A172 (cell line): ENCODE data around the gene AK2. TPM values are rescaled to one million over a fixed set of nuclear protein-coding genes. Genes with fewer than 3 reads are reported as not detected.

Experiments used
- DNase-seq: peaks from one replicate; pipeline ENCODE4 v3.0.0-alpha.2; 2015; ENCODE audit warnings: low spot score
- total RNA-seq: library from RNA; depleted of rRNA; stranded (reverse); fragments of >200 nt; shearing (Covaris generic); gene quantifications from 2 replicates; pipeline ENCODE4 v1.2.3, GENCODE V29; 2014

The AK2 gene
- total RNA-seq, 1 experiment from 2014 or later, result 160 TPM

GRCh38 chr1:33022650-33023200 lies 14.0 kb downstream of the AK2 start:
- DNase-seq, result no peak

DNA sequence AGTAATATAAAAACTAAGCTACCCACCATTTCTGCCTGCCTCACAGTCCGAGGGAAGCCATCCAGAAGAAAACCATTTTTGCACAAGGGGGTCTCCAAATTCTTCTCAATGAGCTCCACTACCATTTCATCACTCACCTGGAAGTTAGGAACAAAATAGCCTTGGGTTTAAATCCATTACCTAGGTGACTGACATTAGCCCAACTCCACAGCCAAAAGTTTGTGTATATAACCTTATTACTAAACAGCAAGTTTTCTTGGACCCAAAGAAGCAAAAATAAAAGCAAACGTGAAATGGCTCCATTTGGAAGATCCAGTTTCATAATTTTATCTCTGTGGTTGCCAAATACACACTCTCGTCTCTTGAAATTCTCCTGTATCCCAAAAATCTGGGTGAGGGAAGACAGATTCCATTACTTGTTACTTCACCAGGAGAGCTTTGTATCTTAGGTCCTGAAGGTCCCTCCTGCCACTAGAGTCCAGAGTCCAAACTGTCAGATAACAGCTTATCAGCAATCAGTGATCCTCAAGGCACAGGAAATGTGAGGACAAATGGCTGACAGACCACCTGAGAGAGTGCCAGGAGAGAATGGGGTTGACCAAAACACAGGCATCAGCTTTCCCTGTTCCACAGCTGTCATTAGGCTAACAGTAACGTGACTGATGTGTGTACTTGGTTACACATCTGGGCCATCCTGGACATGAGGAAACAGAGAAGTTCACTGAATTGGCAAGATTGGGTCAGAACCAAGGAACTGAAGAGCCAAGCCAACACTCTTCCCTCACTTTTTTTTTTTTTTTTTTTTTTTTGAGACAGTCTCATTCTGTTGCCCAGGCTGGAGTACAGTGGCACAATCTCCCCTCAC lies 14.9 kb downstream of the AK2 start:
- no peak for DNase-seq

DNA sequence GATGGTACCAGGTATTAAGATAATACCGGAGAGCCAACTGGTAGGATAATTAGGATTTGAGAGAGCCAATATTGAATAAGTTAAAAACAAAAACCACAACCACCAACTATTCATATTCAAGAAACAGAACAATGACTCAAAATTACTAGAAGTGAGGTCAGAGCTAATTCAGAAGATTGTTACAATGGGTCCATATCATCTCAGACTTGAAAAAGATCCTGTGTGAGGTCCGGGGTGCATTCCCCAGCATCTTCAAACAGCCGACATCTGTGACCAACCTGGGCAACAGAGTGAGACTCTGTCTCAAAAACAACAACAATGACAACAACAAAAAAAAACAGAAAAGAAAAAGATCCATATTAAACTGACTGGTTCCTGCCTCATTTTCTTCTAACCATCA lies 18.6 kb downstream of the AK2 start:
- DNase-seq, result no peak

GRCh38 chr1:33017175-33017574 lies 19.5 kb downstream of the AK2 start:
- DNase-seq, result no peak

GRCh38 chr1:33015216-33015615 lies 21.5 kb downstream of the AK2 start:
- DNase-seq, result no peak

DNA sequence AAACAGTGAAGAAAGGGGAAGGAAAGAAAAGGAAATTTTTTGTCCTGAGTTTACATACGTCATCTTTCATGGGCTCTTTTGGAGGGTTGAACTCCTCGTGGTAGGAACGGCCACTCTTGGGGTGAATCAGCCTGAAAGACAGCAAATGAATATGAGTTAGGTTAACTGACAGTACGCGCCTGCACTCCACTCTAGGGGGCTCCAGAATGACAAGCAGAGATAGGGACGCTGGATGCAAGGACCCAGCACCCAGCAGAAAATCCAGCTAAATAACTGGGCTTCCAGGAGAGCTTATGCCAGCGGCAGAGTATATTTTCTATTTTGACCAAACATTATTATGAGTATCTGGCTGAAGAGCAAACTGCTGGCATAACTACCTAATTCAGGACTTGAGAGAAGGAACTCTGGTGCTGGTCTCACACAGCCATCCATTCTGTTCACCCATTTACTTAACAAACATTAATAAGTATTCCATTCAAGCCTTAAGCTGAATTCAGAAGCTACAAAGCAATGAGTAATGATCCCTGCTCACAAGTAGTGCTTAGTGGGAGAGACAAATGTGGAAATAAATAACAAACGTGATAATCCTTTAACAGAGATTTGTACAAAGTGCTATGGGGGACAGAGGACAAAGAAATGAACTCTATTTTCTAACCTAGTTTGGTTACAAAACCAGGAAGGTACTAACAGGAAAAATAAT lies 22.1 kb downstream of the AK2 start:
- no peak for DNase-seq

GRCh38 chr1:33013791-33014190 lies 22.9 kb downstream of the AK2 start:
- no peak for DNase-seq

GRCh38 chr1:33012165-33012564 lies 24.5 kb downstream of the AK2 start:
- no peak for DNase-seq

DNA sequence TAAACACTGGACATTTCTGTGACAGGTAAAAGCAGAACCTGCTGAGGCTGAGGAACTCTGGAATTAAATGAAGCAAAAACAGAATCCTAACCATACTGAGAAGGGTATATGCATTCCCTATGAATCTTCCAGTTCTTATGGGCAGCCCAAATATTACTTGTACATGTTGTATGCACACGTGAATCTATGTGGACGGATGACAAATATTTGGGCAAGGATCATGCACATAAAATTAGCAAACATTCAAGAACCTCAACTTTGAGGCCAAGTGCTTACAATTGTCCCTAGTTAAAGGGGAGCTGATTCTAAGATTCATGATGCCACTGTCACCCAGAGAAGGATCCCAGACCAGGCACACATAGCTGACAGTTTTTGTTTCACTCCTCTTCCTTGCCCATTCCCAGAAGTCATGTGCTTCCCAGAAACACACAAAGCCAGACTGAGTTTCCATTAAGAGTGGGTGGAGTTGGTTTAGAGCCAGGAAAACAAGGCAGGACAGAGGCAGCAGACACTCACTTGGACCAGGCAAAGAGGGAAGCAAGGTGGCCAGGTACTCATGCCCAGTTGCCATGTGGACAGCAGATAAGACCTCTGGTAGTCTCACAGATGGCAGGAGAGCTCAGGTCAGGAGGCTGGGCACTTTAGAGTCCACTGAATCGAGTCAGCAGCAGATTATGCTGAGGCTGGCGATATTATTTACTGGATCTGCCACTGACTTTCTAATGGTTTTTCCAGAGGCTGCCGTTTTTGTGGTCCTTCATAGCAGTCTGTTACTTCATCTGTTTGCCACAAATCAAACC lies 25.6 kb downstream of the AK2 start:
- DNase-seq, result no peak

- DNase-seq, result no peak
Measured at GRCh38 chr1:33009561-33009960, 27.1 kb downstream of the AK2 start.

GRCh38 chr1:33008051-33008914 lies 28.4 kb downstream of the AK2 start:
- no peak for DNase-seq

GRCh38 chr1:33007190-33008050 lies 29.3 kb downstream of the AK2 start:
- peak; percentile 79 for DNase-seq

DNA sequence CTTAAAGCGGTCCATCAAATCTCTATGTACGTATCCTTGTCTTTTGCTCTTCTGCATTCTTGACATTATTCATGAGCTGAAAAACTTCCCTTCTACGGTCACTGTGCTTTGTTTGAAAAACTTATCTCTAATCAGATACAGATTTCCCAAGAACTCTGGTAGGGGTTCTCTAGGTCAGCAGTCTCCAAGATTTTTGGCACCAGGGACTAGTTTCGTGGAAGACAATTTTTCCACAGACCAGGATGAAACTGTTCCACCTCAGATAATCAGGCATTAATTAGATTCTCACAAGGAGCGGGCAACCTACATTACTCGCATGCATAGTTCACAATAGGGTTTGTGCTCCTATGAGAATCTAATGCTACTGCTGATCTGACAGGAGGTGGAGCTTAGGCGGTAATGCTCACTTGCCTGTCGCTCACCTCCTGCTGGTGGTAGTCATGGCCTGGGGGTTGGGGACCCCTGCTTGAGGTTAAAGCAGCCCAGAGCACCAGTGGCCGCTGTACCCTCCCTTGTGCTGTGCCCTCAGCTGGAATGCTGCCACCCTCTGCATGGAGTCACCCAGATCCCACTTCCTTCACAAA lies 30.8 kb downstream of the AK2 start:
- no peak for DNase-seq

DNA sequence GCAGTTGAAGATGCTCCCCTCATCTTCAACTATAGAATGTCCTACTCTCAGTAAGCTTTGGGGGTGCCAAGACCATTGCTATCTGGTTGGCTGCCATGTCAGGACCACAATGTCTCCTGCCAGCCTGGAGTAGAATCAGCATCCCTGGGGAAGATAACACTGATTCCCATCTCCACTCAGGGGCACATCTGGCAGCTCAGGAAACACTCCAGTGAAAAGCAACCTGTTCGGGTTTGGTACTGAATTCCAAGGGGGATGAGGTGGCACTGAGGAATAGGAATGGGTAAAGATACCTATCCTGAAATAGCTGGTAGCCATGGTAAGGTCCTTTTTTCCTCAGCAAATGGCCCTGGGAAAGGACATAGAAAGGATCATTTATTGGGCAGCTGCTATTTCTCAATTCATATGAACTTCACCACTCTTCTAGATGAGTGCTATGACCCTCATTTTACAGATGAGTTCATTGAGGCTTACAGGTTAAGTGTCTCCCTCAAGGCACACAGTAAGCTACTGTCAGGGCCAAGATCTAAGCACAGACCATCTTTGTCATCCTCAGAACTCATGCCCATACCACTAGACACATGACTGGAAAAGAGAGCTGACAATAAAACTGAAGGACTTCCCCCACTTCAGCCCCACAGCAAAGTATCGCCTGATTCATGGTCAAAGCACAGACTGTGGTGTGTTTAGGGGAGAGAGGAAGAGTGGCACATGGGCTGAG lies 31.4 kb downstream of the AK2 start:
- DNase-seq, result no peak

GRCh38 chr1:33004613-33005012 lies 32.1 kb downstream of the AK2 start:
- DNase-seq, result no peak

GRCh38 chr1:33003657-33004056 lies 33.0 kb downstream of the AK2 start:
- DNase-seq, result no peak

DNA sequence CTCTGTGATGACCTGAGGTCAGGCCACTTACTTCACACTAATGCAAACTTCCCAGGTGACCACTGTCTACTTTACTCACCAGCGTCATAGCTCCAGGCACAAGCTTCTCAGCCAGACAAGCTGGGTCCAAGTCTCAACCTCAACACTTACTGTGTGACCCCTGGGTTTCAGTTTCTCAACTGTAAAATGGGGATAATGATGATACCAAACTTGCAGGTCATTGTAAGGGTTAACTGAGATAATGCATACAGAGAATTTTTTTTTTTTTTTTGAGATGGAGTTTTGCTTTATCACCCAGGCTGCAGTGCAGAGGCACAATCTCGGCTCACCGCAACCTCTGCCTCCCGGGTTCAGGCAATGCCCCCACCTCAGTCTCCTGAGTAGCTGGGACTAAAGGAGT lies 34.7 kb downstream of the AK2 start:
- DNase-seq, result no peak

DNA sequence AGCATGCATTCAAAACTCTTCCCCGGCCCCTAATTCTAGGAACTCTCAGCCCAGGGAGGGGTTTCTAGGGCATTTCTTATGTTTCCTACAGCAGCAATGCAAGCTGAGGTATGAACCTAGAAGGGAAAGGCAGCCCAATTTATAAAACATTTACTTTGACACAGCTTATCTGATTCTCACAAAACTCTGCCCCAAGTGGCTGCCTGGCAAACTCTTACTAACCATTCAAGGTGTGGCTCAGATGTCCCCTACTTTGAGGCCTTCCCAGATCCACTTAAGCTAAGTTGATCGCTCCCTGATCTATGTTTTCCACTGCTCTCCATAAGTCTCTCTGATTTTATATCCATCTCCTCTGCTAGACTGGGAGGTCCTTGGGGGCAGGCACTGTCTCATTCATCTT lies 35.4 kb downstream of the AK2 start:
- DNase-seq, result no peak

- DNase-seq, result no peak
Measured at GRCh38 chr1:33000427-33001026, 36.2 kb downstream of the AK2 start.
